ENCODE measurements around the gene RNF169.
A peak's percentile ranks its signal among the peaks of the same experiment; 100 is the strongest.

The RNF169 gene

GRCh38 chr11:74777038-74777437 lies 28.4 kb downstream of the RNF169 start:
- no peak for DNase-seq (ENCODE audit: low read depth in 2 of 2)
- no peak overlapping the region for H3K4me3 ChIP-seq (replicated peaks in 1 of 2; ENCODE audit: low read depth in 2 of 2, low read length in 2 of 2)
- no peak for TF ChIP-seq CTCF (IDR thresholded peaks at IDR 0.05; ENCODE audit: low read depth, low read length)

- H3K4me3 ChIP-seq (replicated peaks in 1 of 2; ENCODE audit: low read depth in 2 of 2, low read length in 2 of 2) = no peak overlapping the region
- TF ChIP-seq CTCF (IDR thresholded peaks at IDR 0.05; ENCODE audit: low read depth, low read length) = no peak
- DNase-seq (ENCODE audit: low read depth in 2 of 2) = no peak
Measured at GRCh38 chr11:74777877-74778276, 29.2 kb downstream of the RNF169 start.

GRCh38 chr11:74778581-74778980 lies 29.9 kb downstream of the RNF169 start:
- H3K4me3 ChIP-seq (replicated peaks in 1 of 2; ENCODE audit: low read depth in 2 of 2, low read length in 2 of 2) = no peak overlapping the region
- TF ChIP-seq CTCF (IDR thresholded peaks at IDR 0.05; ENCODE audit: low read depth, low read length) = no peak
- DNase-seq (ENCODE audit: low read depth in 2 of 2) = no peak

GRCh38 chr11:74780248-74781005 lies 31.8 kb downstream of the RNF169 start:
- no peak for TF ChIP-seq CTCF (IDR thresholded peaks at IDR 0.05; ENCODE audit: low read depth, low read length)
- peak in 1 of 2 donors; percentile 38 for DNase-seq (ENCODE audit: low read depth in 2 of 2)
- no peak overlapping the region for H3K4me3 ChIP-seq (replicated peaks in 1 of 2; ENCODE audit: low read depth in 2 of 2, low read length in 2 of 2)

GRCh38 chr11:74783241-74783871 lies 34.7 kb downstream of the RNF169 start:
- peak; percentile 35 to 74 for DNase-seq (ENCODE audit: low read depth in 2 of 2)
- H3K4me3 ChIP-seq (replicated peaks in 1 of 2; ENCODE audit: low read depth in 2 of 2, low read length in 2 of 2) = no peak overlapping the region
- TF ChIP-seq CTCF (IDR thresholded peaks at IDR 0.05; ENCODE audit: low read depth, low read length) = no peak

GRCh38 chr11:74784234-74784633 lies 35.6 kb downstream of the RNF169 start:
- TF ChIP-seq CTCF (IDR thresholded peaks at IDR 0.05; ENCODE audit: low read depth, low read length) = no peak
- no peak overlapping the region for H3K4me3 ChIP-seq (replicated peaks in 1 of 2; ENCODE audit: low read depth in 2 of 2, low read length in 2 of 2)
- no peak for DNase-seq (ENCODE audit: low read depth in 2 of 2)

Data from cardiac fibroblast (primary cell).